ENCODE measurements around the gene GALNT18. TPM values are rescaled to one million over a fixed set of nuclear protein-coding genes. Genes with fewer than 3 reads are reported as not detected.

The GALNT18 gene
- total RNA-seq, 1 experiment from 2014 or later = 1.7 TPM

DNA sequence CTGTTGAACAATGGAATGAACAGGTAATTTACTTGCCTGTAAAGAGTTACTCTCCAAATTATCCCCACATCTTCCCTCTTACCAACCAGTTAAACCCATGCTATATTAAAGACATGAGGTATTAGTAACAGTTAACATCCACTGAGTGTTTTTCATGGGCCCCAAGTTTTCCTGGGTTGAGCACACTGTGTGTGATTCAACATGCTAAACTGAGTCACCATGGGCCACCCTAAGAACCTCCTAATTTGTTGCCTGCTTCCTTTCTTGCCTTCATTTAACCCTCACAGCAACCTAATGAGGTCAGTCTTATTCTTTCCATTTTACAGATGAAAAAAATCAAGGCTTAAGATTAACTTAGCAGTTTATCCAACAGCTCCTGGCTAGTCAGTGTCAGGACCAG is 51.0 kb downstream of the GALNT18 start:
- H3K27me3 ChIP-seq (ENCODE audit: insufficient read depth, low read length) = no peaks in the 10 kb centered on the region
- H2BK20ac ChIP-seq (ENCODE audit: low read depth, low read length, poor library complexity, severe bottlenecking) = no peak overlapping the region
- H2AK5ac ChIP-seq (ENCODE audit: insufficient read length, low read length) = no peak overlapping the region
- no peak overlapping the region for H2BK120ac ChIP-seq (ENCODE audit: low read depth, low read length, poor library complexity, severe bottlenecking)
- no peak overlapping the region for H4K5ac ChIP-seq (ENCODE audit: insufficient read length, low read depth, low read length)
- no peak overlapping the region for H2BK15ac ChIP-seq (ENCODE audit: low read depth, low read length)
- no peak overlapping the region for H3K9ac ChIP-seq (ENCODE audit: extremely low read depth, insufficient read length, low read length)
- H3K4ac ChIP-seq (ENCODE audit: low read depth, low read length) = no peak overlapping the region
- TF ChIP-seq, protein P1, sequence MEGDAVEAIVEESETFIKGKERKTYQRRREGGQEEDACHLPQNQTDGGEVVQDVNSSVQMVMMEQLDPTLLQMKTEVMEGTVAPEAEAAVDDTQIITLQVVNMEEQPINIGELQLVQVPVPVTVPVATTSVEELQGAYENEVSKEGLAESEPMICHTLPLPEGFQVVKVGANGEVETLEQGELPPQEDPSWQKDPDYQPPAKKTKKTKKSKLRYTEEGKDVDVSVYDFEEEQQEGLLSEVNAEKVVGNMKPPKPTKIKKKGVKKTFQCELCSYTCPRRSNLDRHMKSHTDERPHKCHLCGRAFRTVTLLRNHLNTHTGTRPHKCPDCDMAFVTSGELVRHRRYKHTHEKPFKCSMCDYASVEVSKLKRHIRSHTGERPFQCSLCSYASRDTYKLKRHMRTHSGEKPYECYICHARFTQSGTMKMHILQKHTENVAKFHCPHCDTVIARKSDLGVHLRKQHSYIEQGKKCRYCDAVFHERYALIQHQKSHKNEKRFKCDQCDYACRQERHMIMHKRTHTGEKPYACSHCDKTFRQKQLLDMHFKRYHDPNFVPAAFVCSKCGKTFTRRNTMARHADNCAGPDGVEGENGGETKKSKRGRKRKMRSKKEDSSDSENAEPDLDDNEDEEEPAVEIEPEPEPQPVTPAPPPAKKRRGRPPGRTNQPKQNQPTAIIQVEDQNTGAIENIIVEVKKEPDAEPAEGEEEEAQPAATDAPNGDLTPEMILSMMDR (conservative IDR thresholded peaks at IDR 0.05) = no peak
- no peak overlapping the region for H4K91ac ChIP-seq (ENCODE audit: insufficient read length, low read depth, low read length)
- Mint-ChIP-seq H3K36me3 (ENCODE audit: insufficient read depth in 1 of 3, low read depth in 3 of 3) (no peaks in the 10 kb centered on the region), H3K27ac (no peak overlapping the region), H3K9me3 (no peaks in the 10 kb centered on the region), H3K27me3 (ENCODE audit: low read depth) (no peaks in the 10 kb centered on the region; the same call in 1 of the 2 replicates), H3K4me3 (no peak overlapping the region), H3K4me1 (peaks cover 0 to 6% of the 10 kb centered on the region in 2 experiments; a peak in 1 of 4 replicates)
- no peak overlapping the region for H3K4me2 ChIP-seq (ENCODE audit: insufficient read depth, insufficient read length, low read length)
- no peak overlapping the region for H2BK5ac ChIP-seq (ENCODE audit: insufficient read length, low read length)
- H4K20me1 ChIP-seq (ENCODE audit: control insufficient read depth, insufficient read depth, insufficient read length) = no peaks in the 10 kb centered on the region
- H3K56ac ChIP-seq (ENCODE audit: insufficient read length, low read depth, low read length) = no peak overlapping the region
- H3K27ac ChIP-seq (ENCODE audit: insufficient read length, low read depth, low read length) = no peak overlapping the region
- no peak overlapping the region for H2AFZ ChIP-seq (ENCODE audit: low read length)
- H3K79me1 ChIP-seq (ENCODE audit: insufficient read depth, low read depth, low read length, poor library complexity, severe bottlenecking) = no peaks in the 10 kb centered on the region
- no peak for DNase-seq
- H3K23me2 ChIP-seq (ENCODE audit: insufficient read length, low read depth, low read length, poor library complexity, severe bottlenecking) = no peaks in the 10 kb centered on the region
- H3K23ac ChIP-seq (ENCODE audit: insufficient read length, low read depth, low read length) = no peak overlapping the region
- H4K8ac ChIP-seq (replicated peaks; ENCODE audit: insufficient read length, low read depth, low read length) = no peak overlapping the region
- no peaks in the 10 kb centered on the region for H3K79me2 ChIP-seq (ENCODE audit: insufficient read depth, low read length)
- H3K14ac ChIP-seq (ENCODE audit: insufficient read depth, low read length) = no peak overlapping the region
- H2BK12ac ChIP-seq (ENCODE audit: insufficient read length, low read depth, low read length) = no peak overlapping the region
- no peaks in the 10 kb centered on the region for H3K4me1 ChIP-seq (ENCODE audit: insufficient read depth, low read length)
- H3K18ac ChIP-seq (ENCODE audit: insufficient read length, low read depth, low read length) = no peak overlapping the region
- H3K9me3 ChIP-seq (ENCODE audit: control insufficient read depth, low read depth, low read length) = no peaks in the 10 kb centered on the region
- no peak overlapping the region for H3T11ph ChIP-seq (ENCODE audit: low read length)
